HFF-Myc (cell line): ENCODE results near the gene RPL7L1.
"Not testable (repeated sequence)": the region's sequence is repeated elsewhere in the genome, so short reads cannot be mapped to it uniquely, and the experiment has no call there.

Source experiments
- DNase-seq: peaks from one replicate; pipeline ENCODE4 v3.0.0-alpha.2; 2011; ENCODE audit warnings: low read depth; ENCODE audit errors: extremely low read depth
- H3K4me3 ChIP-seq: replicated peaks from 2 replicates; pipeline ENCODE4 v1.5.1; 2011; ENCODE audit warnings: low read depth, mild to moderate bottlenecking, control low read depth, low read length
- TF ChIP-seq, protein P1 (sequence below): IDR thresholded peaks from 2 replicates; pipeline ENCODE4 v1.5.1; 2012; ENCODE audit warnings: mild to moderate bottlenecking, low read depth, low read length, control low read depth; ENCODE audit errors: missing control alignments

Gene RPL7L1

DNA sequence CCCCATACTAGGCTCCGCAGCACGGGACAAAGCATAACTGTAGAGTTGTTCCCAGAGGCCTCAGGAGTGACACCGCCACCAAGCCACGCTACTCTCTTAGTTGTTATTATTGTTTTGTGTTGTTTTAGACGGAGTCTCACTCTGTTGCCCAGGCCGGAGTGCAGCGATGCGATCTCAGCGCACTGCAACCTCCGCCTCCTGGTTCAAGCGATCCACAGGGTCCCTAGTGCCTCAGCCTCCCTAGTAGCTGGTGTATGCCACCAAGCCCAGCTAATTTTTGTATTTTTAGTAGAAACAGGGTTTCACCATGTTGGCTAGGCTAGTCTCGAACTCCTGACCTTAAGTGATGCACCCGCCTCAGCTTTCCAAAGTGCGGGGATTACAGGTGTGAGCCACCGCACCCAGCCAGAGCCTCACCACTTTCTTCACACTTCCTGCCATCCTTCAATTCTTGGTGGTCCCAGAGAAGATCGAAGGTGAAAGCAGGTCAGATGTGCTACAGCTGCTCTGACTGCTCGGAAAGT is 11.8 kb downstream of the RPL7L1 start:
- TF ChIP-seq, protein P1, sequence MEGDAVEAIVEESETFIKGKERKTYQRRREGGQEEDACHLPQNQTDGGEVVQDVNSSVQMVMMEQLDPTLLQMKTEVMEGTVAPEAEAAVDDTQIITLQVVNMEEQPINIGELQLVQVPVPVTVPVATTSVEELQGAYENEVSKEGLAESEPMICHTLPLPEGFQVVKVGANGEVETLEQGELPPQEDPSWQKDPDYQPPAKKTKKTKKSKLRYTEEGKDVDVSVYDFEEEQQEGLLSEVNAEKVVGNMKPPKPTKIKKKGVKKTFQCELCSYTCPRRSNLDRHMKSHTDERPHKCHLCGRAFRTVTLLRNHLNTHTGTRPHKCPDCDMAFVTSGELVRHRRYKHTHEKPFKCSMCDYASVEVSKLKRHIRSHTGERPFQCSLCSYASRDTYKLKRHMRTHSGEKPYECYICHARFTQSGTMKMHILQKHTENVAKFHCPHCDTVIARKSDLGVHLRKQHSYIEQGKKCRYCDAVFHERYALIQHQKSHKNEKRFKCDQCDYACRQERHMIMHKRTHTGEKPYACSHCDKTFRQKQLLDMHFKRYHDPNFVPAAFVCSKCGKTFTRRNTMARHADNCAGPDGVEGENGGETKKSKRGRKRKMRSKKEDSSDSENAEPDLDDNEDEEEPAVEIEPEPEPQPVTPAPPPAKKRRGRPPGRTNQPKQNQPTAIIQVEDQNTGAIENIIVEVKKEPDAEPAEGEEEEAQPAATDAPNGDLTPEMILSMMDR: no peak
- DNase-seq: no peak
- H3K4me3 ChIP-seq: peak overlapping the region; percentile 59

DNA sequence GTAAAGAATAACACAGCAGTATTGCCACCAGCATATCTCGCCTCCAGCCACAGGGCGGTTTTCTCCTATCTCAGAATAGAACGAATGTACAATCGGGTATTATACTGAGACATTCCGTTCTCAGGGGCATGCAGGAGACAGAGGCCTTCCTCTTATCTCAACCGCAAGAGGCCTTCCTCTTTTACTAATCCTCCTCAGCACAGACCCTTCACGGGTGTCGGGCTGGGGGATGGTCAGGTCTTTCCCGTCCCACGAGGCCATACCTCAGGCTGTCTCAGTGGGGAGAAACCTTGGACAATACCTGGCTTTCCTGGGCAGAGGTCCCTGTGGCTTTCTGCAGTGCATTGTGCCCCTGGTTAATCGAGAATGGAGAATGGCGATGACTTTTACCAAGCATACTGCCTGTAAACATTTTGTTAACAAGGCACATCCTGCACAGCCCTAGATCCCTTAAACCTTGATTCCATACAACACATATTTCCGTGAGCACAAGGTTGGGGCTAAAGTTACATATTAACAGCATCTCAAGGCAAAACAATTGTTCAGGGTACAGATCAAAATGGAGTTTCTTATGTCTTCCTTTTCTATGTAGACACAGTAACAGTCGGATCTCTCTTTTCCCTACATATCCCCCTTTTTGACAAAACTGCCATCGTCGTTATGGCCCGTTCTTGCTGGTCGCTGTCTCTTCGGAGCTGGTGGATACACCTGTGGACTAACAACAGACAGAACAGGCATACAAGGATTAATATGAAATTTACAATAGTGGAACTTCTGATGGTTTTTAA is 14.8 kb downstream of the RPL7L1 start:
- DNase-seq, H3K4me3 ChIP-seq: not testable (repeated sequence)

DNA sequence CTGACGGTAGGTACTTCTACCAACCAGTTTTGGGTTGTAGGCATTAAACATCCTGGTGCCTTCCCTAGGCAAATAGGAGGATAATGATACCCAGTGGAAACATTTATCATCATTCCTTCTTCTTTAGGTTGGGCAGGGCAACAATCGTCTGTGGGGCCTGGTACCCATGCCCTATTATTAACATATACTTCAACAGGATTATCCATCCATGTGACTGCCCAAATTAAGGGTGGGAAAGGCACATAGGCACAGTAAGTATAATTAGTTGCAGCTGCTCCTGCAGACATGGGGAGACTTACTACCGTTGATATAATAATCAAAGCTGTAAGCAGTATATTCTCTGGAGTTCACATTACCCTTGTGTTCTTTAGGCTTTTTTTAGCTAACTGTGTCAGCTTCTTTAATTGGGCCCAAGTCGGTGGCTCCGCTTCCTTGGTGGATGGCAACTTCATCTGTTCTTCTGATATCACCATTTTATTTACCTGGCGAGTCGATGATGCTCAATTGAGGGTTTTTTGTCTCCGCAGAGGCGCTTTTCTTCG is 16.8 kb downstream of the RPL7L1 start:
- TF ChIP-seq, protein P1: no peak
- H3K4me3 ChIP-seq: no peak overlapping the region
- no peak for DNase-seq

DNA sequence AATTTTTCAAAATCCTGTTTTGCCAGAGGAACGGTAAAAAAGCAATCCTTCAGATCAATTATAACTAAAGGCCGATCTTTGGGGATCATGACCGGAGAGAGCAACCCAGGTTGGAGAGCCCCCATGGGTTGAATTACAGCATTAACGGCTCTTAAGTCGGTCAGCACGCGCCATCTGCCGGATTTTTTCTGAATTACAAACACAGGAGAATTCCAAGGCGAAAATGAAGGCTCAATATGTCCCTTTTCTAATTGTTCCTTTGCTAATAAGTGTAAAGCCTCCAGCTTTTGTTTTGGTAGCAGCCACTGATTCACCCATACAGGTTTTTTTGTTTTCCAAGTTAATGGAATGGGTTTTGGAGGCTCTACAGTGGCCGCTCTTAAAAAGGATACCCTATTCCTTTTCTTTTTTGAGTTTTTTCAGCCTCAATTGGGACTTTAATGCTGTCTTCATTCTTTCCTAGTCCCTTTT is 19.5 kb downstream of the RPL7L1 start:
- TF ChIP-seq, protein P1: peak; percentile 53
- H3K4me3 ChIP-seq: no peak overlapping the region
- no peak for DNase-seq

DNA sequence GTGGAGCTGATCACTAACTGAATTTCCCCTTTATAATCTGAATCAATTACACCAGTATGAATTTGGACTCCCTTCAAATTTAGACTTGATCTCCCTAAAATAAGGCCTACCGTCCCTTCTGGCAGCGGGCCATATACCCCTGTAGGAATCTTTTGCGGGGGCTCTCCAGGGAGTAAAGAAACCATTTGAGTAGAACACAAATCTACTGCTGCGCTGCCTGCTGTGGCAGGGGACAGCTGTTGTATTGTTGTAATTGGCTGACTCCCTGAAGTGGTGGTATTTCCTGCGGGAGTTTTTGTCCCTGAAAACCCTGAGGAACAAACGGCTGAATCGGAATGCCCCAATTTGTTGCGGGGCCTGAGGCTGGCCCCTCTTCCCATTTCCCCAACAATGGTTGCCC is 20.5 kb downstream of the RPL7L1 start:
- DNase-seq: no peak
- TF ChIP-seq, protein P1: no peak
- no peak overlapping the region for H3K4me3 ChIP-seq

DNA sequence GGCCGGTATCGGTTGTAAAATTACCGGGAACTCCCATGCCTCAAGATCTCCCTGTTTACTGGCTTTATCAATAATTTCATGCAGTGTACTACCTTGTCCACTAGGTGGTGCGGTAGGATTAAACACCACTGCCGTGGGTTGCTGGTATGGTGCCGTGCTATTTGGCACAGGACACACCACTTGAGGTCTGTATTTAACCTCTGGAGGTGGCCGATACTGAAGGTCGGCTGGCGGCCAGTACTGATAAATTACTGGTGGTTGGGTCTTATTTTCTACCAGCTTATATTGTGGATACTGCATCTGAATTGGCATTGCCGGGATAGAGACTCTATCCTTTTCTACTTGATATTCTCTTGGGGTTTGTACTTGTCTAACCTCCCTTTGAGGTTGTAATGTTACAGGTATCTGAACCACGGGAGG is 22.1 kb downstream of the RPL7L1 start:
- no peak overlapping the region for H3K4me3 ChIP-seq
- TF ChIP-seq, protein P1: peak; percentile 77
- DNase-seq: peak; percentile 61

DNA sequence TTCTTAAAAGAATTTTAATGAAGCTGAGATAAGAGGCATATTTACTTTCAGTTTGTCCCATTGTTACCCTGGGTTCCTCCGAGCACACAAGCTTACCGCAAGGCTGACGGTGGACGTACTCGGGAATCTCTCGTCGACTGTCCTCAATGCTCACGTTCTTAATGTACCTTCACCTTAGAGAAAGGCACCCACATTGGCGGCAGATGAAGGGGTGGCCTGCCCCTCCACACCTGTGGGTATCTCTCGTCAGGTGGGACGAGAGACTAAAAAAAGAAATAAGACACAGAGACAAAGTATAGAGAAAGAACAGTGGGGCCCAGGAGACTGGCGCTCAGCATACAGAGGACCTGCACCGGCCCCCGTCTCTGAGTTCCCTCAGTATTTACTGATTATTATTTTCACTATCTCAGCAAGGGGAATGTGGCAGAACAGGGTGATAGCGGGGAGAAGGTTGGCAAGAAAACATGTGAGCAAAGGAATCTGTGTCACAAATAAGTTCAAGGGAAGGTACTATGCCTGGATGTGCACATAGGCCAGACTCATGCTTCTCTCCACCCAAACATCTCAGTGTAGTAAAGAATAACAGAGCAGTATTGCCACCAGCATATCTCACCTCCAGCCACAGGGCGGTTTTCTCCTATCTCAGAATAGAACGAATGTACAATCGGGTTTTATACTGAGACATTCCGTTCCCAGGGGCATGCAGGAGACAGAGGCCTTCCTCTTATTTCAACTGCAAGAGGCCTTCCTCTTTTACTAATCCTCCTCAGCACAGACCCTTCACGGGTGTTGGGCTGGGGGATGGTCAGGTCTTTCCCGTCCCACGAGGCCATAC is 23.2 kb downstream of the RPL7L1 start:
- not testable (repeated sequence) for H3K4me3 ChIP-seq

More for the DNA sequence above, 23.2 kb downstream of the RPL7L1 start:
- not testable (repeated sequence) for DNase-seq
